Breast epithelium (tissue), 3 donors: Measurements from ENCODE around the gene FAM83F.

Experiments
- CTCF ChIP-seq, 3 donors: fragments of 450-650 bp; IDR thresholded peaks; one replicate each; pipeline ENCODE4 v1.5.1; 2016 to 2017; ENCODE audit warnings: antibody characterized with exemption in 3 of 3, mild to moderate bottlenecking in 3 of 3, moderate library complexity in 3 of 3
- POLR2A ChIP-seq: fragments of 450-650 bp; IDR thresholded peaks from one replicate; pipeline ENCODE4 v1.6.1; 2016; ENCODE audit warnings: antibody characterized with exemption, mild to moderate bottlenecking, moderate library complexity
- POLR2AphosphoS5 ChIP-seq, 3 donors: sonication (generic); formaldehyde crosslinking; IDR thresholded peaks; one replicate each; pipeline ENCODE4 v1.6.1; 2017; ENCODE audit warnings: antibody characterized with exemption in 3 of 3

- TF ChIP-seq POLR2A (no peak), CTCF (IDR thresholded peaks at IDR 0.05) (no peak), POLR2AphosphoS5 (IDR thresholded peaks at IDR 0.05) (no peak)
These were observed 44.8 kb downstream of the FAM83F start for GRCh38 chr22:40039482-40040115.
